Raji (cell line): ENCODE results near the gene ATP5MC3.
A peak's percentile ranks its signal among the peaks of the same experiment; 100 is the strongest.

Source experiments
- POLR2A ChIP-seq: IDR thresholded peaks from 2 replicates; pipeline ENCODE4 v1.6.1; 2011; ENCODE audit warnings: low read depth, low read length, control low read depth; ENCODE audit not compliant: insufficient read depth

The ATP5MC3 gene

GRCh38 chr2:175176624-175177023, 4.9 kb downstream of the ATP5MC3 start:
- no peak for TF ChIP-seq POLR2A

- no peak for TF ChIP-seq POLR2A
Measured at GRCh38 chr2:175175896-175176295, 5.6 kb downstream of the ATP5MC3 start.

DNA sequence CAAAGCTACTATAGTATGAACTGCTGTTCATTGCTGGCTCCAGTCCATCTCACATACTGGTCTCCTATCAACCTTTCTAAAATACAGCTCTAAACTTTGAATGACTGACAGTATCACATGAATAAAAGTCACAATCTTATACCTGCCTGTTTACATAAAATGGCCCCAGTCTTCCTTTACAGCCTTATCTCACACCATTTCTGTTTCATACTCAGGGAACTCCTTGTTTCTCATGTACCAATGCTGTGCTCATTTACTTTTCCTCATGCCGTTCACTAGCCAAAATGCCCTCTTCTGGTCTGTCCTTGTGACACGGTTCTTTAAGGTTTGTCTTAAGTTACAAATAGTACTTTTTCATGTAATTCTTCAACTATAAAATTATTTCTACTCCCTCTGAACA, 6.2 kb downstream of the ATP5MC3 start:
- no peak for TF ChIP-seq POLR2A

DNA sequence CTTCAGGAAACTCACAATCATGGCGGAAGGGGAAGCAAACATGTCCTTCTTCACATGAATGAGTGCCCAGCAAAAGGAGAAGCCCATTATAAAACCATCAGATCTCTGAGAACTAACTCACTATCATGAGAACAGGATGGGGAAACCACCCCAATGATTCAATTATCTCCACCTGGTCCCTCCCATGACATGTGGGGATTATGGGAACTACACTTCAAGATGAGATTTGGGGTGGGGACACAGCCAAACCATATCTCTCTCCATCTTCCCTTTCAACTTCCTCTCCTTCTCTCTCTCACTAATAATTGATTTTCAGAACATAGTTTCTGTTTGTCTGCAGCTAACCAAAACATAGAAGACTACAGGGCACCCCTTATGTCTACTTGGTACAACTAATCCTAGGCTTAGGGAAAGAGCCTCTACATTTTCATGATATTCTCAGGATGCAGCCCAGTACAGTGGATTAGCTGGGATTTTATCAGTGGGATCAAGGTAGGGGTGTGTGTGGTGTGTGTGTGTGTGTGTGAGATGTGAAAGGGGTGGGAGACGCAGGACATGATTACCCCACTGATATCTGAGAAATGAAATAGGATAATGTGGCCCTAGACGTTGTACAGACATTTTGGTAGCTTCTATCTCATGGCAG, 10.7 kb downstream of the ATP5MC3 start:
- no peak for TF ChIP-seq POLR2A

GRCh38 chr2:175169191-175169590, 12.3 kb downstream of the ATP5MC3 start:
- no peak for TF ChIP-seq POLR2A

GRCh38 chr2:175168564-175168945, 13.0 kb downstream of the ATP5MC3 start:
- peak; percentile 76 for TF ChIP-seq POLR2A

DNA sequence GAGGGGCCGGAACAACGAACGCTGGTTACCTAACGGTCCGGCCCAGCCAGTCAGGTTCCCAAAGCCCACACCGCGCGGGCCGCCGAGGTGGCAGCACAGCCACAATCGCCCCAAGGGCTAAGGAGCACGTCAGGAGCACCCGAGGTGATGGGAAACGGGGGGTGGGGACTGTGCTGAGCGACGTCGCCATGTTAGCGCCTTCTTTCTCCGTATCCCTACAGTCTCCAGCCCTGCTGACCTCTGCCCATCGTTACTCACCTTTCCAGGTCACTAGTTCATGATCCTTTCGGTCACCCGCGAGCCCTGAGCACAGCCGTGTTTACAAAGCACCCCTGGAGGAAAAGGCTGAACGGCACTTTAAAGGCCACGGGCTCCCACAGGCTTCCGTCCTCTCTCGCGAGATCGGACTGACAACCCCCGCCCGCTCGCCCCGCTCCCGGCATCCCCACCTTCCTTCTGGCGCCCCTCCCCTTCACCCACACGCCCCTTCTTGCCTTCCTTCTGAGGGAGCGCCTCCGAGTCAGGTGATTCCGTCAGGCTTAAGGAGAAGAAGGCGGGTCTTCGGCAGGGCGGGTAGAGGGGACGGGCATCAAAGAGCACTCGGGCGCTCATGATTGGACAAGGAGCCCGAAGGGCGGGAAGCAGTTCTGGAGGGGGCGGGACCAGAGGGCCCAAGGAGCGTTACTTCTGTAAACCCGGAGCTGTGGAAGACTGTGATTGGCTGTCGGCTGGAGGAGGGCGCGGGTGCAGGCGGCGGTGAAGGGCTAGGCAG, 13.5 kb downstream of the ATP5MC3 start, which contains the start of gene ATF2:
TSS of gene ATF2 (minus strand) at position 412 of the 772 bp plus-strand sequence. CDS start 31,760 bp downstream, outside the sequence.
- peak; percentile 65; the same call in 1 of the 2 replicates for TF ChIP-seq POLR2A

- TF ChIP-seq POLR2A, result no peak
Measured at GRCh38 chr2:175167076-175167791, 14.3 kb downstream of the ATP5MC3 start.

- TF ChIP-seq POLR2A, result no peak
Measured at GRCh38 chr2:175166216-175166824, 15.2 kb downstream of the ATP5MC3 start.

GRCh38 chr2:175164235-175164634, 17.3 kb downstream of the ATP5MC3 start:
- no peak for TF ChIP-seq POLR2A

- no peak for TF ChIP-seq POLR2A
Measured at GRCh38 chr2:175158894-175159293, 22.6 kb downstream of the ATP5MC3 start.

DNA sequence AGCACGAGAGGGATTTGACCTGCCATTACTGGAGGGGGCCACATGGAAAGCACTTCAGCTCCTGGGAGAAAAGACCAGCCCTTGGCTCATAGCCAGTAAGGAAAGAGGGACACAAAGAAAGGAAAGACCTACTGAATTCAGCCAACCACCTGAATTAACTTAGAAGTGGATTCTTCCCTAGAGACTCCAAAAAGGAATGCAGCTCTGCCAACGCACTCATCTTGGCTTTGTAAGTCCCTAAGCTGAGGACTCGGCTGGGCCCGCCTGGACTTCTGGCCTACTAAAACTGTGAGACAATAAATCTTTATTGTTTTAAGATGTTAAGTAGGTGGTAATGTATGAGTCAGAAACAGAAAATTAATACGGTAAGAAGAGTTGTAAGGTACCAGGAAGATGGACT, 25.0 kb downstream of the ATP5MC3 start:
- TF ChIP-seq POLR2A, result no peak

DNA sequence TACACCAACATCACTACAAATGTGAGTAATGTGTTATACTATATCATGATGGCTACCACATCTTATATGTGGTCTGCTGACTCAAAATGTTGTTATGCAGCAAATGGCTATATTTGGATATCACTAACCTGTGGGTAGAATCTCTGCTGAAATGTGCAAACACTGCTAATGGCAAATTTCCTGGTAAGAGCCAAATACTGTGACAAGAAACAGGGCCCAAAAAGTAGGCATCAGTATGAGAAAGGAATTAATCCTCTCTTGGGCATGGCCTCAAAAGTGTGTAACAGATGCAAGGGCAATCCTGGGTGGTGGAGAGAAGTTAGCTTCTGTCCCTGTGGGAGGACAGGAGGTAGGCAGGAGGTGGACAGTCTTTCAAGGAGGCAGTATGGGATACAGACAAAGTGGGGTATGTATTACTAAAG, 26.8 kb downstream of the ATP5MC3 start:
- no peak for TF ChIP-seq POLR2A

DNA sequence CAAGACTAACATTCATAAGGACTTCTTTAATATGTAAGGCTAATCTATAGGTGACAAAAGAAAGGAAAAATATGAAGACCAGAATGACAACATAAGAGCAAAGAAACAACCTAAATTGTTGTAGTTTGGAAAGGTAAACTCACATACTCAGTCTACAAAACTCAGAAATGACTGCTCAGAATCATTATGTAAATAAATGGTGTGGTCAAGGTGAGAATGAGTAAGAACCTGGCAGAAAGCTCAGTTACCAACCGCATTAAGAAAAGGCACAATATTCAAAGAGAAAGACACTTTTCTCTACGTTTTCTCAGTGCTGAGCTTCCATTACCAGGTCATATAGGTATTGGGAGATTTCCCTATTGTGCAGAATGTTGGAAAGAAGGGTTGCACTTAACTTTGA, 29.3 kb downstream of the ATP5MC3 start:
- no peak for TF ChIP-seq POLR2A

- TF ChIP-seq POLR2A, result no peak
Measured at GRCh38 chr2:175151791-175152190, 29.7 kb downstream of the ATP5MC3 start.
